ENCODE results near the gene GTPBP3.

Gene GTPBP3

DNA sequence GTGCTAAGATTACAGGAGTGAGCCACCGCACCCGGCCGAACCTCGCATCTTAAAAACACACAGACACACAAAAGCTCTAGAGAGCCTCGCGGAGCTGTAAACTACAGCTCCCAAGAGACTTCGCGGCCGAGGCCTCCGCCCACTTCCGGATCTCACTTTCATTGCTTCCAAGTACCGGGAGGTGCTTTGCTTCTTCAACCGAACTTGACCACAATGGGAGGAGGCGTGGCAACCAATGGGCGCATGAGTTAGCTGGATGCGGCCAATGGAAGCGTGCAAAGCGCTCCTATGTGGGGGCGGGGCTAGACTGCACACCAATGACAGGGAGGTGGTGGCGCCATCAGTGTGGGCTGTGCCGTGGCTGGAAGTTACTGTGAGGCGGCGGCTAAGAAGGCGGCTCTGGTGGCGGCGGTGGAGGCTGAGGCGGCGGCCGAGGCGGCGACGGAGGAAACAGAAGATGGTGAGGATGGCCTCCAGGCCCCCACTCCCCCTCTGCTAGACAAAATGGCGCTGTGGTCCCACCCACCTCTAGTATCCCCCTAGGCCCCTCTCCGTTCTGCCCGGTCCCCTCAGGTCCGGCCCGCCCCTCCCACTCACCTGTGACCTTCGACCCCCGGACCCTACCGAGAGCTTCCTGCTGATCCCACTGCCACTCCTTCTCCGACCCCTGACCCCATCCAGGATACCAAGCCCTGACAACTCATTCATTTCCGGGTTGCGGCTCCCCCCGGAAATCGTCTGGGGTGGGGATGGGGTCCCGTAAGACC lies 28.0 kb upstream of the GTPBP3 start, which contains the start of gene DDA1:
Gene DDA1 (plus strand): TSS at position 366 of the 767 bp plus-strand sequence. CDS start 92 bp downstream, at position 458.
- Histone ChIP-seq H3K27ac (peak within 1 kb of the TSS; percentile 87), H3K4me3 (peak within 1 kb of the TSS; percentile 92), H3K9ac (peak within 1 kb of the TSS; percentile 89), H3K4me1 (peaks cover 56% of the 10 kb centered on the region), H3K36me3 (peaks cover 35% of the 10 kb centered on the region), H3K9me3 (no peaks in the 10 kb centered on the region), H3K4me2 (peak within 1 kb of the TSS; percentile 96), H4K20me1 (peaks cover 50% of the 10 kb centered on the region), H3K27me3 (no peaks in the 10 kb centered on the region)
- no peak for TF ChIP-seq Cebpa-rat (IDR thresholded peaks at IDR 0.05)

DNA sequence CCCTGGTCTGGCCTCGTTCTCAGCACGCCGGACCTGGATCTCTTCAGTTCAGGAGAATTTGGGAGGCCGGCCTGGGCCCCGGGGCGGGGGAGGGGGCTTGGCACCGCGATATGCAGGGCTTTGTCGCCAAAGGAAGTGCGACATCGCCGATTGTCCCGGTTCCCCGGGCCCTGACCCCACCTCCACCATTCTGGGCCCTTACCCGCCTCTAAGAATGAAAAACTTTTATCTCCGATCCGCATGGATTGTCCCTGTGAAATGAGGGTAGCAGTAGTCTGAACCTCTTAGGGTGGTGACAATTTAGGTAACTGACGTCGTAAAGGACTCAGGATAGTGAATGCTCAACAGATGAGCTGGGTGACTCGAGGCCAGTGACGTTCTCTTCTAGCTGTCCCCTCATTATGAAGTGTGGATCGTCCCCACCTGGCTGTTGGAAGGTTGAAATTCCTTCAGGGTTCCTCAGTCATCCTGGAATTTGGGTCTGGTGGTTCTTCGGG lies 27.3 kb upstream of the GTPBP3 start:
- Histone ChIP-seq H3K36me3 (peaks cover 40% of the 10 kb centered on the region), H4K20me1 (peaks cover 52% of the 10 kb centered on the region), H3K4me3 (peak overlapping the region; percentile 92), H3K9me3 (no peaks in the 10 kb centered on the region), H3K9ac (peak overlapping the region; percentile 89), H3K27ac (peak overlapping the region; percentile 87), H3K27me3 (no peaks in the 10 kb centered on the region), H3K4me1 (peaks cover 50% of the 10 kb centered on the region), H3K4me2 (peak overlapping the region; percentile 96)
- TF ChIP-seq Cebpa-rat (IDR thresholded peaks at IDR 0.05) = no peak

GRCh38 chr19:17311455-17312188 lies 25.7 kb upstream of the GTPBP3 start:
- no peak for TF ChIP-seq Cebpa-rat (IDR thresholded peaks at IDR 0.05)
- Histone ChIP-seq H3K27ac (no peak overlapping the region), H3K36me3 (peaks cover 53% of the 10 kb centered on the region), H3K9me3 (no peaks in the 10 kb centered on the region), H3K9ac (no peak overlapping the region), H3K4me3 (no peak overlapping the region), H3K4me2 (no peak overlapping the region), H3K27me3 (no peaks in the 10 kb centered on the region), H4K20me1 (peaks cover 59% of the 10 kb centered on the region), H3K4me1 (peaks cover 45% of the 10 kb centered on the region)

DNA sequence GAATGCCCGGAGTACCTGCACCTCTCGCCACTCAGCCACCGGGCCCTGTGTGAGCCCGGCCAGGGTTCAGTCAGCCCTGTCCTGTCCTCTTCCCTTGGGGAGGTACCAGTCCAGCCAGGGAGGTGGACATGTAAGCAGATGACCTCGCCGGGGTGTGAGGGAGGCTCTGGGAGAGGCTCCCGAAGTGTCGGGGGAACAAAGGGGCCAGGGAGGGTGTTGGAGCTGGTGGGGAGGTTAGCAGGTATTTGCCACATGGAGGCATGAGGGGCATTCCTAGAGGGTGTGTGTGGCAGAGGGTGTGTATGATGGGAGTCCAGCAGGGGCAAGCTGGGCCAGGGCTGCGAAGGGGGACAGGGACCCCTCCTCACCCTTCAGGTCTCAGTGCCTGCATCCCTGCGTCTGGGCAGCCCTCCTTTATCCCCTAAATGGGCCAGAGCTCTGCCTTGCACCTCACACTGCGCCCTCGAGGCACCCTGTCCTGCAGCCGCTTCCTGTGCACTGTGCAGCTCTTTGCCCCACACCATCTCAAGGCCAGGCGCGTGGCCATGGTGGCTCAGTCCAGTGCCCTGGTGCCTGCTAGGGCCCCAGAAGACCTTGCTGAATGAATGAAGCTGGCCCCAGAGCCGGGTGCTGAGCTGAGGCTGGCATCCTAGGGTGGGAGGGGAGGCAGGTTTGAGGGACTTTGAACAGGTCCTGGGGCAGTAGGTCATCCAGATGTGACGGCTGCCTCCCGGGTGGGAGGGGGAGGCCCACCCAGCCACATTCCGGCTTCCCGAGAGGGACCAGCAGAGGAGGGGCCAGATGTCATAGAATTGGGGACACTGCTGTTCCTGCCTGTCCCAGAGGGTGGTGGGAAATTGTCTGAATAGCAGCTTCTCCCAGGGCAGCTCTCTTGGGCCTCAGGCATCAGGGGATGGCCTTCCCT lies 24.9 kb upstream of the GTPBP3 start:
- H3K36me3 ChIP-seq = peaks cover 61% of the 10 kb centered on the region
- H3K4me2 ChIP-seq = no peak overlapping the region
- peaks cover 59% of the 10 kb centered on the region for H4K20me1 ChIP-seq
- no peak overlapping the region for H3K4me3 ChIP-seq
- H3K9me3 ChIP-seq = no peaks in the 10 kb centered on the region
- no peak overlapping the region for H3K9ac ChIP-seq
- peaks cover 37% of the 10 kb centered on the region for H3K4me1 ChIP-seq
- no peak overlapping the region for H3K27ac ChIP-seq
- TF ChIP-seq Cebpa-rat (IDR thresholded peaks at IDR 0.05) = no peak
- H3K27me3 ChIP-seq = no peaks in the 10 kb centered on the region

DNA sequence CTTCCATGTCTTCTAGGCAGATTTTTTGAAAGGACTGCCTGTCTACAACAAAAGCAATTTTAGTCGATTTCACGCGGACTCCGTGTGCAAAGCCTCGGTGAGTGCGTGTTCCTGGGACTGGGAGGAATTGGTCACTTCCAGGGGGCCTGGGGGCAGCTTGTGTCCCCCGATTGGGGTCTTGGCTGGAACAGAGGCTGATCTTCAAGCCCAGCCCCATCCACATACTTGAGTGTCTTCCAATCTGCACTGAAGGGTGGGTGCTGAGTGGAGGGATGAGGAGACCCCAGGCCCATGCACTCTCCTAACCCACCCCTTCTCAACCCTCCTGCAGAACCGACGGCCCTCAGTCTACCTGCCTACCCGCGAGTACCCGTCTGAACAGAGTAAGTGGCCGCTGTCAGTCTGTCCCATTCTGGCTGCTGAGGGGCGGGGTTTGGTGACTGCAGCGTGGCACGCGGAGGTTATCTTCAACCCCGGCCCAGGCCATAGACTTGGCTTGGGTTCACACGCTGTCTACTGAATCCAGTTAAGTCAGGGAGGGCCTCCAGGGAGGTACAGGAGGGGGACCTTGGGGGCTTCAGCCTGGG lies 23.3 kb upstream of the GTPBP3 start:
- Histone ChIP-seq H3K9me3 (no peaks in the 10 kb centered on the region), H3K36me3 (peaks cover 78% of the 10 kb centered on the region), H3K4me3 (no peak overlapping the region), H3K27me3 (no peaks in the 10 kb centered on the region), H3K9ac (no peak overlapping the region), H3K4me1 (peaks cover 33% of the 10 kb centered on the region), H3K27ac (no peak overlapping the region), H4K20me1 (peaks cover 63% of the 10 kb centered on the region), H3K4me2 (no peak overlapping the region)
- no peak for TF ChIP-seq Cebpa-rat (IDR thresholded peaks at IDR 0.05)

DNA sequence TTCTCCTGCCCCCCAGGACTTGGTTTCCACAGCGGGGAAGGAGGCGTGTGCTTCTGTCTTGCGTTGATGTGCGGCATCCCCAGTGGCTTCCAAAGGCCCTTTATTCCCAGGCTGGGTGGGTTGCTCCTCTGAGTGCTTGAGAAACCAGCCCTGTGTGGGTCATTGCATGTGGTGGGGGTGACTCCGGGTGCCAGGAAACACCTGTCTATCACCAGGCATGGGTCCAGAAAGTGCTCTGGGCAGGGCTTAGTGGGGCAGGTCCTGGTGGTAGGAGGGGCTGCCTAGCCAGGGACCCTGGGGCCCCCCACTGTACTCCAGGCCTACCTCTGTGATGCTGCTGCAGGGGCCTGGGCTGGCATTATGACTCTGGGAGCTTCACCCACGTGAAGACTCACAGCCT lies 18.4 kb upstream of the GTPBP3 start:
- H3K4me2 ChIP-seq = peak overlapping the region; percentile 40; the same call in 1 of the 2 replicates
- H3K4me3 ChIP-seq = no peak overlapping the region
- H3K27ac ChIP-seq = peak overlapping the region; percentile 7; the same call in 1 of the 2 replicates
- peaks cover 38% of the 10 kb centered on the region for H4K20me1 ChIP-seq
- H3K4me1 ChIP-seq = peaks cover 51% of the 10 kb centered on the region
- H3K36me3 ChIP-seq = peaks cover 80% of the 10 kb centered on the region
- H3K9ac ChIP-seq = peak overlapping the region; percentile 35; the same call in 1 of the 2 replicates
- peaks cover 8% of the 10 kb centered on the region; the same call in 1 of the 2 replicates for H3K27me3 ChIP-seq
- no peak for TF ChIP-seq Cebpa-rat (IDR thresholded peaks at IDR 0.05)
- no peaks in the 10 kb centered on the region for H3K9me3 ChIP-seq

- Histone ChIP-seq H3K36me3 (peaks cover 77% of the 10 kb centered on the region), H3K4me3 (no peak overlapping the region), H4K20me1 (peaks cover 35% of the 10 kb centered on the region), H3K27me3 (peaks cover 8% of the 10 kb centered on the region; the same call in 1 of the 2 replicates), H3K9ac (no peak overlapping the region), H3K4me2 (no peak overlapping the region), H3K4me1 (peaks cover 58% of the 10 kb centered on the region), H3K9me3 (no peaks in the 10 kb centered on the region), H3K27ac (no peak overlapping the region)
- TF ChIP-seq Cebpa-rat (IDR thresholded peaks at IDR 0.05) = no peak
Measured at GRCh38 chr19:17319473-17320238, 17.7 kb upstream of the GTPBP3 start.

GRCh38 chr19:17320435-17320834 lies 16.9 kb upstream of the GTPBP3 start:
- peaks cover 80% of the 10 kb centered on the region for H3K36me3 ChIP-seq
- peaks cover 41% of the 10 kb centered on the region for H4K20me1 ChIP-seq
- H3K4me1 ChIP-seq = peaks cover 58% of the 10 kb centered on the region
- H3K4me2 ChIP-seq = peak overlapping the region; percentile 94; the same call in 1 of the 2 replicates
- TF ChIP-seq Cebpa-rat (IDR thresholded peaks at IDR 0.05) = no peak
- 0 out of 2 replicates have a peak overlapping the region, but pooled peaks have one; percentile 58 for H3K9ac ChIP-seq
- peak overlapping the region; percentile 72; the same call in 1 of the 2 replicates for H3K27ac ChIP-seq
- H3K4me3 ChIP-seq = no peak overlapping the region
- H3K27me3 ChIP-seq = peaks cover 8% of the 10 kb centered on the region; the same call in 1 of the 2 replicates
- H3K9me3 ChIP-seq = no peaks in the 10 kb centered on the region

Measured in BLaER1 (cell line).